PC-9 (cell line): ENCODE measurements around the gene FUT7.

ENCODE experiments used
- CTCF ChIP-seq: fragments of 200-600 bp; sonication (generic); conservative IDR thresholded peaks from 2 replicates; pipeline ENCODE4 v1.6.1; 2017; ENCODE audit warnings: mixed run types, antibody characterized with exemption, mild to moderate bottlenecking, moderate library complexity
- EZH2 ChIP-seq: fragments of 200-600 bp; sonication (generic); IDR thresholded peaks from 2 replicates; pipeline ENCODE4 v1.8.0; 2017; ENCODE audit warnings: antibody characterized with exemption, low read depth

- TF ChIP-seq CTCF (no peak), EZH2 (no peak)
Measured at GRCh38 chr9:136994888-136995230, 37.0 kb downstream of the FUT7 start.
